ENCODE measurements around the gene VSIG8.

The VSIG8 gene

GRCh38 chr1:159835862-159836525 lies 26.5 kb downstream of the VSIG8 start:
- Histone ChIP-seq H3K9ac (ENCODE audit: low read length) (no peak overlapping the region), H3K27me3 (ENCODE audit: control insufficient read depth, insufficient read depth, low read length) (peaks cover 12% of the 10 kb centered on the region), H3K4me1 (ENCODE audit: control insufficient read depth, low read depth, low read length) (peaks cover 11% of the 10 kb centered on the region), H3K36me3 (ENCODE audit: control insufficient read depth, low read depth, low read length) (no peaks in the 10 kb centered on the region), H3K4me3 (ENCODE audit: low read length) (no peak overlapping the region), H3K27ac (ENCODE audit: low read length) (no peak overlapping the region), H3K9me3 (ENCODE audit: control insufficient read depth, low read depth, low read length) (no peaks in the 10 kb centered on the region)

- Histone ChIP-seq H3K36me3 (ENCODE audit: control insufficient read depth, low read depth, low read length) (no peaks in the 10 kb centered on the region), H3K27ac (ENCODE audit: low read length) (no peak overlapping the region), H3K4me3 (ENCODE audit: low read length) (no peak overlapping the region), H3K4me1 (ENCODE audit: control insufficient read depth, low read depth, low read length) (peaks cover 11% of the 10 kb centered on the region), H3K27me3 (ENCODE audit: control insufficient read depth, insufficient read depth, low read length) (peaks cover 18% of the 10 kb centered on the region), H3K9ac (ENCODE audit: low read length) (no peak overlapping the region), H3K9me3 (ENCODE audit: control insufficient read depth, low read depth, low read length) (no peaks in the 10 kb centered on the region)
Observed at GRCh38 chr1:159835356-159835755, 27.1 kb downstream of the VSIG8 start.

- H3K27me3 ChIP-seq (ENCODE audit: control insufficient read depth, insufficient read depth, low read length) = peaks cover 22% of the 10 kb centered on the region
- peaks cover 11% of the 10 kb centered on the region for H3K4me1 ChIP-seq (ENCODE audit: control insufficient read depth, low read depth, low read length)
Observed at GRCh38 chr1:159832309-159832708, 30.1 kb downstream of the VSIG8 start.

DNA sequence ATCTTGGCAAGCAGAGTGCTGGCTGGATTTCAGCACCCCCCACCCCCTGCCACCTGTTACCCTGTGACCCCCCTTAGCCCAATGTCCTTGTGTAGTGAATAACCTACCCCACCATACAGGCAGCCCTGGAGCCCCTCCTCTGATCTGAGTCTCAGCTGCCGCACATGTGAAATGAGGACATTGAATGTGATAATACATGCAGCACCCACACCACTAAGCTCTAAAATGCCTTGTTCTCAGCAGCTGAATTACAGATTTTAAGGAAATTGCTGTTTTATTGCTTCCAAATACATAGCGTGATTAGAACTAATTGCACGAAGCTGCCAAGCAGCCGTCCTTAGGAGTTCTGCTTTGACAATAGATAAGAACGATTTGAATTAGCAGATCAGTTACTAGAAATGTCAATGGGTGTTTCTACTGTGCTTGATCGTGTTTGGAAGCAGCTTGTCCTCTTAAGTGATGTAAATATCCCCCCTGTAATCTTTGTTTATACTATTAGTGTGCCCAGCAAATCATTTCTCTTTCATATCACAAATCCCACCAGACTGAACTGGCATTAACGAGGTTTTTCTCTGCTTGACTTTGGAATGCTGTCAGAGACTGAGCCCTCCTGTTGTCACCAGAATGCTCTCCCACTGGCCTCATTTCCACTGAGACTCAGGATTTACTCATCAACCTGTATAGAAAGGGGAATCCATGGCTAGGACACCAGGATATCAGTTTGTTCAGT lies 30.9 kb downstream of the VSIG8 start:
- H3K27me3 ChIP-seq (ENCODE audit: control insufficient read depth, insufficient read depth, low read length) = peaks cover 22% of the 10 kb centered on the region
- H3K9ac ChIP-seq (ENCODE audit: low read length) = no peak overlapping the region
- no peak overlapping the region for H3K4me3 ChIP-seq (ENCODE audit: low read length)
- peaks cover 11% of the 10 kb centered on the region for H3K4me1 ChIP-seq (ENCODE audit: control insufficient read depth, low read depth, low read length)
- H3K27ac ChIP-seq (ENCODE audit: low read length) = no peak overlapping the region
- no peaks in the 10 kb centered on the region for H3K9me3 ChIP-seq (ENCODE audit: control insufficient read depth, low read depth, low read length)
- H3K36me3 ChIP-seq (ENCODE audit: control insufficient read depth, low read depth, low read length) = no peaks in the 10 kb centered on the region

More at GRCh38 chr1:159832309-159832708, 30.1 kb downstream of the VSIG8 start:
- no peak overlapping the region for H3K4me3 ChIP-seq (ENCODE audit: low read length)
- H3K36me3 ChIP-seq (ENCODE audit: control insufficient read depth, low read depth, low read length) = no peaks in the 10 kb centered on the region
- H3K27ac ChIP-seq (ENCODE audit: low read length) = no peak overlapping the region
- H3K9me3 ChIP-seq (ENCODE audit: control insufficient read depth, low read depth, low read length) = no peaks in the 10 kb centered on the region
- H3K9ac ChIP-seq (ENCODE audit: low read length) = no peak overlapping the region

DNA sequence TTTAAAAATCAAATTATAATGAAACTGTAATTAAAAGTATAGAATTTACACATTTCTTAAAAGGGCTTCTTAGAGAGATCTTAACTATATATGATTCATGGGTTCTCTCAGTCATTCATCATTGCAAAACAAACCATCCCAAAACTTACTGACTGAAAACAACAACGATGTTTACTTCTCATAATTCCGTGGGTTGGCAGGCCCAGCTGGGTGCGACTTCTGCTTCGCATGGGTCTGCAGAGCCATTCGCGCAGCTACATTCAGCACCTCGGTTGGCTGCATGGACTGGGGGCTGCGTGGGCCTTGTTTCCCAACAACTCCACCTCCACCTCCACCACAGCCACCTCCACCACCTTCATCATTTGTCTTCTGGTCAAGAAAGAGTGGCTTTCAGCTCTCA lies 31.7 kb downstream of the VSIG8 start:
- Histone ChIP-seq H3K36me3 (ENCODE audit: control insufficient read depth, low read depth, low read length) (no peaks in the 10 kb centered on the region), H3K4me1 (ENCODE audit: control insufficient read depth, low read depth, low read length) (peaks cover 11% of the 10 kb centered on the region), H3K27ac (ENCODE audit: low read length) (no peak overlapping the region), H3K4me3 (ENCODE audit: low read length) (no peak overlapping the region), H3K9ac (ENCODE audit: low read length) (no peak overlapping the region), H3K9me3 (ENCODE audit: control insufficient read depth, low read depth, low read length) (no peaks in the 10 kb centered on the region), H3K27me3 (ENCODE audit: control insufficient read depth, insufficient read depth, low read length) (peaks cover 22% of the 10 kb centered on the region)

GRCh38 chr1:159829822-159830465 lies 32.5 kb downstream of the VSIG8 start:
- Histone ChIP-seq H3K4me1 (ENCODE audit: control insufficient read depth, low read depth, low read length) (peaks cover 11% of the 10 kb centered on the region), H3K27ac (ENCODE audit: low read length) (no peak overlapping the region), H3K9me3 (ENCODE audit: control insufficient read depth, low read depth, low read length) (no peaks in the 10 kb centered on the region), H3K9ac (ENCODE audit: low read length) (no peak overlapping the region), H3K36me3 (ENCODE audit: control insufficient read depth, low read depth, low read length) (no peaks in the 10 kb centered on the region), H3K4me3 (ENCODE audit: low read length) (no peak overlapping the region), H3K27me3 (ENCODE audit: control insufficient read depth, insufficient read depth, low read length) (peaks cover 22% of the 10 kb centered on the region)

DNA sequence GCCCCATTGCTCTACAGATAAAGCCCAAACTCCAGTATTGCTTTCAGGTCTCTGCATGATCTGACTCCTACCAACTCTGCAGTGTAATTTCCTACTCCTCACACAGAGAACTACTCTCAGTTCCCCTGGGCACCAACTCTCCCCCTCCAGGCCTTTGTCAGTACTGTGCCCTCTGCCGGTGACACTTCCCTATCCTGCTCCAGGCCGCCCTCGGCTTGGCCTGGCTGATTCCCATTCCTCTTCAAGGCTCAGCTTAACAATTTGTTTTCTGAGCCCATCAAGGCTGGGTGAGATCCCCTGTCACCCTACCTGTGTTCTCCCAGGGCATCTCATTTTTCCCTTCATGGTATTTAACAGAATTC lies 33.2 kb downstream of the VSIG8 start:
- Histone ChIP-seq H3K9me3 (ENCODE audit: control insufficient read depth, low read depth, low read length) (no peaks in the 10 kb centered on the region), H3K4me3 (ENCODE audit: low read length) (no peak overlapping the region), H3K27ac (ENCODE audit: low read length) (no peak overlapping the region), H3K4me1 (ENCODE audit: control insufficient read depth, low read depth, low read length) (peaks cover 11% of the 10 kb centered on the region), H3K9ac (ENCODE audit: low read length) (no peak overlapping the region), H3K27me3 (ENCODE audit: control insufficient read depth, insufficient read depth, low read length) (peaks cover 22% of the 10 kb centered on the region), H3K36me3 (ENCODE audit: control insufficient read depth, low read depth, low read length) (no peaks in the 10 kb centered on the region)

DNA sequence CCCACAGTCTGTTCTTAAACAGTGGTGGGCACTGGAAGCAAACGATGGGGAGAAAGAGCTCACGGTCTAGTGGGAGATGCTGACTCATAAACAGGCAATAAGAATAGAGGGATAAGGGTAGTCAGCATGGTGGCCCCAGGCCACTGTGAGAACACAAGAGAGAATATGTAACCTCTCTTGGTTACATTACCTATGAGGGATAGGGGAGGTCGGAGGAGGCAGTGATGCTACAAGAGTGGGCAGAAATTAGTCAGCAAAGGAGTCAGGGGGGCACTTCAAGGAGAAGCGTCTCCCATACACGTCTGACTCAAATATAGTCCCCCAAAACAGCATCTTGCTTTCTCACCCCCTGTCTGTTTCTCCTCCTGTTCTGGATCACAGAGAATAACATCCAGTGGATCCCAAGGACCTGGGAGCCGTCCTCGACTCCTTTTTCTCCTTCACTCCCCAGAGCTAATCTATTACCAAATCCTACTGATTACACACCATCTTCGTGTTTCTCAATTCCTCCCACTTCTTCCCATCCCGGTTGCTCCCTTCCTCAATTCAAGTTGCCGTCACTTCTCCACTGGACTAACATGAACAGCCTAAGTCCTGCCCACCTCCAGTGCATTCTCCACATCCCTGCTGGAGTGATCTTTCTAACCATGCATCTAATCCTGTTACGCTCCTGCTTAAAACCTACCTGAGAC lies 33.7 kb downstream of the VSIG8 start:
- no peaks in the 10 kb centered on the region for H3K36me3 ChIP-seq (ENCODE audit: control insufficient read depth, low read depth, low read length)
- H3K9me3 ChIP-seq (ENCODE audit: control insufficient read depth, low read depth, low read length) = no peaks in the 10 kb centered on the region
- peaks cover 22% of the 10 kb centered on the region for H3K27me3 ChIP-seq (ENCODE audit: control insufficient read depth, insufficient read depth, low read length)
- H3K9ac ChIP-seq (ENCODE audit: low read length) = no peak overlapping the region
- peaks cover 11% of the 10 kb centered on the region for H3K4me1 ChIP-seq (ENCODE audit: control insufficient read depth, low read depth, low read length)
- no peak overlapping the region for H3K27ac ChIP-seq (ENCODE audit: low read length)
- no peak overlapping the region for H3K4me3 ChIP-seq (ENCODE audit: low read length)

- Histone ChIP-seq H3K27me3 (ENCODE audit: control insufficient read depth, insufficient read depth, low read length) (peaks cover 17% of the 10 kb centered on the region), H3K27ac (ENCODE audit: low read length) (no peak overlapping the region)
Observed at GRCh38 chr1:159828176-159828575, 34.3 kb downstream of the VSIG8 start.

DNA sequence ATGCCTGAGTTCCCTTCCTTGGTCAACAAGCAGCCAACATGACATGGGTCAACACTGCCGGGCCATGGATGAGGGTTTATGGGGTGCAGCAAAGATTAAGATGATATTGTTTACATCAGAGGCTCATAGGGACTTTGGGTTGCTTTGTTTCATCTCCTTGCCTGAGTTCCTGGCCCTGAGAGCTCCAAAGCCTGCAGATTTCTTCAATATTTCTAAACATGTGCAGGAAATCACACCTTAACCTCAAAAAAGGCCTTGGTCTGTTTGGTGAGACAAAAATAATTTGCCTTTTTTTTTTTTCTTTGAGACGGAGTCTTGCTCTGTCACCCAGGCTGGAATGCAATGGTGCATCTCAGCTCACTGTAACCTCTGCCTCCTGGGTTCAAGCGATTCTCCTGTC lies 34.9 kb downstream of the VSIG8 start:
- H3K9ac ChIP-seq (ENCODE audit: low read length) = no peak overlapping the region
- H3K9me3 ChIP-seq (ENCODE audit: control insufficient read depth, low read depth, low read length) = no peaks in the 10 kb centered on the region
- no peak overlapping the region for H3K4me3 ChIP-seq (ENCODE audit: low read length)
- peaks cover 11% of the 10 kb centered on the region for H3K4me1 ChIP-seq (ENCODE audit: control insufficient read depth, low read depth, low read length)
- H3K36me3 ChIP-seq (ENCODE audit: control insufficient read depth, low read depth, low read length) = no peaks in the 10 kb centered on the region
- H3K27ac ChIP-seq (ENCODE audit: low read length) = no peak overlapping the region
- H3K27me3 ChIP-seq (ENCODE audit: control insufficient read depth, insufficient read depth, low read length) = peaks cover 13% of the 10 kb centered on the region

More at GRCh38 chr1:159828176-159828575, 34.3 kb downstream of the VSIG8 start:
- no peaks in the 10 kb centered on the region for H3K9me3 ChIP-seq (ENCODE audit: control insufficient read depth, low read depth, low read length)
- no peak overlapping the region for H3K4me3 ChIP-seq (ENCODE audit: low read length)
- peaks cover 11% of the 10 kb centered on the region for H3K4me1 ChIP-seq (ENCODE audit: control insufficient read depth, low read depth, low read length)
- H3K9ac ChIP-seq (ENCODE audit: low read length) = no peak overlapping the region
- H3K36me3 ChIP-seq (ENCODE audit: control insufficient read depth, low read depth, low read length) = no peaks in the 10 kb centered on the region

DNA sequence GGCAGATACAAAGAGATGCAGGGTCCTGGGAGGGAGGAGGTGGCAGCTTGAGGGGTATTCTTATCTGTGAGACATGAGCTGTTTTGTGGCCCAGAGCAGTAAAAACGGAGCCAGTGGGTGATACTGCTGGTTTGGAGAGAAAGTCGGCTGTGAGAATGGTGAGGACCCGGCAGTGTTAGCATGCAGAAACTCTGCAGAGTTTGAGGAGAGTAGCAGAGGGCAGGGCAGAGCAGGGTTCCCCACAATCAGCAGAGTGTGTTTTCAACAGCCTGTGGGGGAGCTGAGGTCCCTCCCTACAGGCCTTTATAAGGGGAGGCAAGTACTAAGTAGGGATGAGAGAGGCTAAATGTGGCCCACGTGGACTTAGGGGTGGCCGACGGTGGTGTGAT lies 35.4 kb downstream of the VSIG8 start:
- Histone ChIP-seq H3K27me3 (ENCODE audit: control insufficient read depth, insufficient read depth, low read length) (peaks cover 13% of the 10 kb centered on the region), H3K36me3 (ENCODE audit: control insufficient read depth, low read depth, low read length) (no peaks in the 10 kb centered on the region), H3K4me1 (ENCODE audit: control insufficient read depth, low read depth, low read length) (peaks cover 8% of the 10 kb centered on the region), H3K27ac (ENCODE audit: low read length) (no peak overlapping the region), H3K9me3 (ENCODE audit: control insufficient read depth, low read depth, low read length) (no peaks in the 10 kb centered on the region), H3K4me3 (ENCODE audit: low read length) (no peak overlapping the region), H3K9ac (ENCODE audit: low read length) (no peak overlapping the region)
